Measurements from ENCODE around the gene ZP2. TPM values are rescaled to one million over a fixed set of nuclear protein-coding genes. Genes with fewer than 3 reads are reported as not detected.

ZP2 gene
- total RNA-seq, 1 experiment from 2014 or later: not detected

DNA sequence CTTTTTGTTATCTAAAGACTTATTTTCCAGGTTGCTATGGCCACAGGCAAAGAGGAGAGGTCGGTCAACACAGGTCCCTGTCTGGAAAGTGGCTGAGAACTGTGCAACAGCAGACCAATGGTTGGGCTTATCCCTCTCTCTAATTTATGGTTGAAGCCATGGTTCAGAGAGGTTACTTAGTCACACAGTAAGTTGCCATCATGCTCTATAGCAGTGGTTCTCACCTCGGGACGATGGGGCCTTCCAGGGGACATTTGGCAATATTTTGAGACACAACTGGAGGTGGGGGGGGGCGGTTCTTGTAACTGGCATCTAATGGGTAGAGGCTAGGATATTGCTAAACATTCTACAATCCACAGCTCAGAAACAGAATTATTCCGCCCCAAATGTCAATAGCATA is 53.7 kb downstream of the ZP2 start:
- Histone ChIP-seq H3K14ac (ENCODE audit: insufficient read depth, low read length) (no peak overlapping the region), H2BK15ac (ENCODE audit: low read depth, low read length) (no peak overlapping the region), H4K91ac (ENCODE audit: insufficient read length, low read depth, low read length) (no peak overlapping the region), H3K4me2 (ENCODE audit: insufficient read depth, insufficient read length, low read length) (peak overlapping the region; percentile 86), H4K8ac (replicated peaks; ENCODE audit: insufficient read length, low read depth, low read length) (no peak overlapping the region), H2BK5ac (ENCODE audit: insufficient read length, low read length) (no peak overlapping the region), H4K5ac (ENCODE audit: insufficient read length, low read depth, low read length) (no peak overlapping the region), H3K23ac (ENCODE audit: insufficient read length, low read depth, low read length) (no peak overlapping the region), H3K18ac (ENCODE audit: insufficient read length, low read depth, low read length) (no peak overlapping the region), H2BK120ac (ENCODE audit: low read depth, low read length, poor library complexity, severe bottlenecking) (no peak overlapping the region), H3K9me3 (ENCODE audit: control insufficient read depth, low read depth, low read length) (no peaks in the 10 kb centered on the region), H2AFZ (ENCODE audit: low read length) (no peak overlapping the region), H2BK20ac (ENCODE audit: low read depth, low read length, poor library complexity, severe bottlenecking) (no peak overlapping the region), H3K79me2 (ENCODE audit: insufficient read depth, low read length) (no peaks in the 10 kb centered on the region), H3K4ac (ENCODE audit: low read depth, low read length) (no peak overlapping the region), H3K9ac (ENCODE audit: extremely low read depth, insufficient read length, low read length) (no peak overlapping the region), H4K20me1 (ENCODE audit: control insufficient read depth, insufficient read depth, insufficient read length) (no peaks in the 10 kb centered on the region), H2AK5ac (ENCODE audit: insufficient read length, low read length) (no peak overlapping the region), H3K23me2 (ENCODE audit: insufficient read length, low read depth, low read length, poor library complexity, severe bottlenecking) (peaks cover 13% of the 10 kb centered on the region), H3K27me3 (ENCODE audit: insufficient read depth, low read length) (no peaks in the 10 kb centered on the region; the same call in 1 of the 2 replicates), H3K4me1 (ENCODE audit: insufficient read depth, low read length) (peaks cover 4% of the 10 kb centered on the region; the same call in 1 of the 2 replicates), H3T11ph (ENCODE audit: low read length) (no peak overlapping the region), H2BK12ac (ENCODE audit: insufficient read length, low read depth, low read length) (no peak overlapping the region), H3K79me1 (ENCODE audit: insufficient read depth, low read depth, low read length, poor library complexity, severe bottlenecking) (no peaks in the 10 kb centered on the region), H3K56ac (ENCODE audit: insufficient read length, low read depth, low read length) (no peak overlapping the region), H3K27ac (ENCODE audit: insufficient read length, low read depth, low read length) (no peak overlapping the region)
- H3K36me3 Mint-ChIP-seq (ENCODE audit: insufficient read depth in 1 of 3, low read depth in 3 of 3): peaks cover 11 to 17% (median 16%) of the 10 kb centered on the region in 3 experiments; a peak in 6 of 7 replicates
- no CpG with 5 or more reads among the region's 5 CpGs for WGBS (ENCODE audit: extremely low coverage, insufficient read length, low lambda C conversion rate)
- TF ChIP-seq, protein P1, sequence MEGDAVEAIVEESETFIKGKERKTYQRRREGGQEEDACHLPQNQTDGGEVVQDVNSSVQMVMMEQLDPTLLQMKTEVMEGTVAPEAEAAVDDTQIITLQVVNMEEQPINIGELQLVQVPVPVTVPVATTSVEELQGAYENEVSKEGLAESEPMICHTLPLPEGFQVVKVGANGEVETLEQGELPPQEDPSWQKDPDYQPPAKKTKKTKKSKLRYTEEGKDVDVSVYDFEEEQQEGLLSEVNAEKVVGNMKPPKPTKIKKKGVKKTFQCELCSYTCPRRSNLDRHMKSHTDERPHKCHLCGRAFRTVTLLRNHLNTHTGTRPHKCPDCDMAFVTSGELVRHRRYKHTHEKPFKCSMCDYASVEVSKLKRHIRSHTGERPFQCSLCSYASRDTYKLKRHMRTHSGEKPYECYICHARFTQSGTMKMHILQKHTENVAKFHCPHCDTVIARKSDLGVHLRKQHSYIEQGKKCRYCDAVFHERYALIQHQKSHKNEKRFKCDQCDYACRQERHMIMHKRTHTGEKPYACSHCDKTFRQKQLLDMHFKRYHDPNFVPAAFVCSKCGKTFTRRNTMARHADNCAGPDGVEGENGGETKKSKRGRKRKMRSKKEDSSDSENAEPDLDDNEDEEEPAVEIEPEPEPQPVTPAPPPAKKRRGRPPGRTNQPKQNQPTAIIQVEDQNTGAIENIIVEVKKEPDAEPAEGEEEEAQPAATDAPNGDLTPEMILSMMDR (conservative IDR thresholded peaks at IDR 0.05): no peak
- DNase-seq: no peak
- peaks cover 15 to 22% of the 10 kb centered on the region in 2 experiments for H3K4me1 Mint-ChIP-seq
- no peaks in the 10 kb centered on the region; a peak in 1 of 5 replicates for H3K9me3 Mint-ChIP-seq
- peak overlapping the region; percentile 39 to 92; a peak in 4 of 5 replicates for H3K4me3 Mint-ChIP-seq
- peaks cover 8% of the 10 kb centered on the region for H3K27me3 Mint-ChIP-seq (ENCODE audit: low read depth)
- no peak overlapping the region for H3K27ac Mint-ChIP-seq
